Peyer's patch (tissue), 4 donors: Measurements from ENCODE around the gene UGT2B11.
"Not testable (repeated sequence)": the region's sequence is repeated elsewhere in the genome, so short reads cannot be mapped to it uniquely, and the experiment has no call there.

ENCODE experiments used
- CTCF ChIP-seq, 6 experiments: fragments of 450-650 bp in 4 of 6; fragments of 200-600 bp in 2 of 6; sonication (generic) in 1 of 6; IDR thresholded peaks; one replicate each; pipeline ENCODE4 v1.5.1; 2017 to 2019; ENCODE audit warnings: antibody characterized with exemption in 6 of 6, mild to moderate bottlenecking in 3 of 6, moderate library complexity in 1 of 6
- POLR2A ChIP-seq, 2 donors: fragments of 450-650 bp; IDR thresholded peaks; one replicate each; pipeline ENCODE4 v1.5.1; 2017; ENCODE audit warnings: antibody characterized with exemption in 2 of 2, mild to moderate bottlenecking in 2 of 2, moderate library complexity in 2 of 2

- not testable (repeated sequence) for TF ChIP-seq CTCF, POLR2A (IDR thresholded peaks at IDR 0.05)
These were observed 22.6 kb downstream of the UGT2B11 start for GRCh38 chr4:69191905-69192304.
